ENCODE results near the gene SIX5.

GRCh38 chr19:45791744-45792469 lies 22.9 kb upstream of the SIX5 start:
- no peak for TF ChIP-seq CTCF (conservative IDR thresholded peaks at IDR 0.05; ENCODE audit: low read length)
- no peak for TF ChIP-seq EZH2phosphoT487 (IDR thresholded peaks at IDR 0.05; ENCODE audit: borderline replicate concordance)

All from Loucy (cell line).